HG02870 (cell line): ENCODE data around the gene GPR183.
"Not testable (repeated sequence)": the region's sequence is repeated elsewhere in the genome, so short reads cannot be mapped to it uniquely, and the experiment has no call there.

Source experiments
- ATAC-seq: cut with Tn5 transposase; IDR thresholded peaks from one replicate; pipeline ENCODE4 v1.9.1; 2021; ENCODE audit warnings: mild to moderate bottlenecking, moderate library complexity; ENCODE audit not compliant: unreplicated experiment

GPR183 gene

DNA sequence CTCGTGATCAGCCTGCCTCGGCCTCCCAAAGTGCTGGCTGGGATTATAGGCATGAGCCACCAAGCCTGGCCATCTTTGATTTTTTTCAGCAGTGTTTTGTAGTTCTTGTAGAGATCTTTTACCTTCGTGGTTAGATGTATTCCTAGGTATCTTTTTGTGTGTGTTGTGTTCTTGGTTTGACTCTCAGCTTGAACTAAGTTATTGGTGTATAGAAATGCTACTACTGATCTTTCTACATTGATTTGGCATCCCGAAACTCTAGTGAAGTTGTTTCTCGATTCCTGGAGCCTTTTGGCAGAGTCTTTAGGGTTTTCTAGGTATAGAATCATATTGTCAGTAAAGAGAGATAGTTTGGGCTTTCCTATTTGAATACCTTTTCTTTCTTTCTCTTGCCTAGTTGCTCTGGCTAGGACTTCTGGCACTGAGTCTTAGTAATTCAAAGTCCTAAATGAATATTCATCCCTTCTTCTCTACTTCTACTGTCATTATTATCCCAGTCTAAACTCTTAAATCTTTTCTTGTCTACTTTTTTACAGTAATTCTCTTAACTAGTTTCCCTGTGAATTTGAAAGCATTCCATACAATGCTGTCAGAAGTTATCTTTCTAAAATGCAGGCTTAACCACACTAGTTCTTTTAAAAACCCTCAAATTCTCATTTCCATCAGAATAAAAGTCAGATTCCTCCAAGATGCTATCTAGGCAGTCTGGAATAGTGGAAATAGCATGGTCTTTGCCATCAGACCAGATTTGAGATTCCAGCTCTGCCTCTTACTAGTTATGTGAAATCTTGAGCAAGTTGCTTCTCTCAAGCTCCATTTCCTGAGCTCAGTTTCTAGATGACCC is 56.0 kb downstream of the GPR183 start:
- no peak for ATAC-seq

- ATAC-seq, result not testable (repeated sequence)
Observed at GRCh38 chr13:99249606-99250005, 57.6 kb downstream of the GPR183 start.

GRCh38 chr13:99249178-99249577 is 58.0 kb downstream of the GPR183 start:
- not testable (repeated sequence) for ATAC-seq

- no peak for ATAC-seq
Observed at GRCh38 chr13:99246100-99246499, 61.1 kb downstream of the GPR183 start.
